Sigmoid colon (tissue), 7 donors: ENCODE data around the gene RFC5. TPM values are rescaled to one million over a fixed set of nuclear protein-coding genes. Genes with fewer than 3 reads are reported as not detected.
A peak's percentile ranks its signal among the peaks of the same experiment; 100 is the strongest.

Experiments
- DNase-seq: peaks from one replicate; pipeline ENCODE4 v3.0.0-alpha.2; 2019
- H3K27ac ChIP-seq, 4 donors: fragments of 200-600 bp; sonication (generic); one replicate each; pipeline ENCODE4 v1.5.1; 2016 to 2019; ENCODE audit warnings: mild to moderate bottlenecking in 1 of 4
- H3K27me3 ChIP-seq, 3 donors: fragments of 200-600 bp; sonication (generic); one replicate each; pipeline ENCODE4 v1.5.1; 2019; ENCODE audit warnings: mild to moderate bottlenecking in 1 of 3
- H3K36me3 ChIP-seq, 4 donors: fragments of 200-600 bp; sonication (generic); one replicate each; pipeline ENCODE4 v1.5.1; 2016 to 2019
- H3K4me1 ChIP-seq, 4 donors: fragments of 200-600 bp; sonication (generic); one replicate each; pipeline ENCODE4 v1.5.1; 2017 to 2019
- H3K4me3 ChIP-seq, 4 donors: fragments of 200-600 bp; sonication (generic); one replicate each; pipeline ENCODE4 v1.5.1; 2017 to 2019; ENCODE audit warnings: mild to moderate bottlenecking in 2 of 4, moderate library complexity in 1 of 4
- H3K9me3 ChIP-seq, 4 donors: fragments of 200-600 bp in 3 of 4; sonication (generic) in 3 of 4; one replicate each; pipeline versions ENCODE4 v1.5.1 to v1.6.1; 2013 to 2019
- CTCF ChIP-seq, 4 experiments: fragments of 450-650 bp in 3 of 4; fragments of 200-600 bp in 1 of 4; IDR thresholded peaks; one replicate each; pipeline ENCODE4 v1.5.1; 2016 to 2019; ENCODE audit warnings: antibody characterized with exemption in 4 of 4, mild to moderate bottlenecking in 3 of 4, moderate library complexity in 2 of 4
- EP300 ChIP-seq, 4 donors: sonication (generic); formaldehyde crosslinking; IDR thresholded peaks; one replicate each; pipeline ENCODE4 v1.6.1; 2017; ENCODE audit warnings: antibody characterized with exemption in 4 of 4
- POLR2A ChIP-seq, 2 donors: fragments of 450-650 bp; IDR thresholded peaks; one replicate each; pipeline ENCODE4 v1.6.1; 2016; ENCODE audit warnings: antibody characterized with exemption in 2 of 2, mild to moderate bottlenecking in 2 of 2, moderate library complexity in 2 of 2
- POLR2AphosphoS5 ChIP-seq, 4 donors: sonication (generic); formaldehyde crosslinking; IDR thresholded peaks; one replicate each; pipeline ENCODE4 v1.6.1; 2017; ENCODE audit warnings: antibody characterized with exemption in 4 of 4
- WGBS, 2 donors: extraction: QIAGEN DNeasy Blood & Tissue Kit; methylation state at CpG; one replicate each; pipeline ENCODE4 v1.1.7; 2013; 5-methylcytosine and 5-hydroxymethylcytosine counted together
- intact Hi-C: fragments of 100-400 bp; cut with DNase I; formaldehyde crosslinking; loops from one replicate; pipeline ENCODE4 v1.15.1; 2023
- polyA plus RNA-seq, 3 donors: library from polyadenylated mRNA; stranded (reverse); fragments of 200-250 nt; gene quantifications; one replicate each; pipeline ENCODE4 v1.2.3, GENCODE V29; 2013
- total RNA-seq, 4 donors: library from RNA; depleted of rRNA; stranded (reverse); fragments of >200 nt; gene quantifications; one replicate each; pipeline ENCODE4 v1.1.0, GENCODE V29; 2016
- donor health status: healthy with polysubstance abuse.
- donor health status: Bipolar disorder and iron deficiency.
- donor health status: healthy.

Gene RFC5
- total and polyA plus RNA-seq, 7 donors = 6.9 to 15.1 (median 10.7) TPM

GRCh38 chr12:118059341-118060191 is 43.1 kb downstream of the RFC5 start:
- Histone ChIP-seq H3K4me1 (peaks cover 0 to 44% (median 32%) of the 10 kb centered on the region in 4 donors), H3K27me3 (no peaks in the 10 kb centered on the region), H3K9me3 (no peaks in the 10 kb centered on the region), H3K4me3 (peak overlapping the region; percentile 81 to 89 (median 84)), H3K36me3 (no peaks in the 10 kb centered on the region), H3K27ac (peak overlapping the region; percentile 94 to 98 (median 98))
- TF ChIP-seq POLR2A (IDR thresholded peaks at IDR 0.05) (no peak), CTCF (IDR thresholded peaks at IDR 0.05) (no peak), EP300 (IDR thresholded peaks at IDR 0.05) (no peak), POLR2AphosphoS5 (IDR thresholded peaks at IDR 0.05) (peak in 2 of 4 donors; percentile 14 to 28)
- no peak for DNase-seq
- intact Hi-C loops = loop anchor here (5.0 to 10.0 kb wide), 4 partner anchors 63 to 475 kb away; partner anchors contain the start of gene TAOK3
- WGBS, 2 donors = 11 to 36% methylated on average over 11 of the region's 11 CpGs

- DNase-seq = peak; percentile 78
- Histone ChIP-seq H3K27ac (peak overlapping the region; percentile 94 to 98 (median 98)), H3K27me3 (no peaks in the 10 kb centered on the region), H3K4me3 (peak overlapping the region; percentile 81 to 89 (median 84)), H3K9me3 (no peaks in the 10 kb centered on the region), H3K36me3 (no peaks in the 10 kb centered on the region), H3K4me1 (peaks cover 0 to 44% (median 32%) of the 10 kb centered on the region in 4 donors)
- TF ChIP-seq POLR2A (IDR thresholded peaks at IDR 0.05) (no peak), CTCF (IDR thresholded peaks at IDR 0.05) (no peak), POLR2AphosphoS5 (IDR thresholded peaks at IDR 0.05) (no peak), EP300 (IDR thresholded peaks at IDR 0.05) (no peak)
- intact Hi-C loops = loop anchor here (1.0 to 10.0 kb wide), 5 partner anchors 44 to 474 kb away; partner anchors contain the start of genes RFC5 and TAOK3
- 1 to 2% methylated on average over 46 of the region's 46 CpGs for WGBS, 2 donors
Observed at GRCh38 chr12:118060301-118061010, 44.0 kb downstream of the RFC5 start.

- Histone ChIP-seq H3K27ac (peak within 1 kb of the TSS; percentile 94 to 98 (median 98)), H3K4me1 (peaks cover 0 to 38% (median 32%) of the 10 kb centered on the region in 4 donors), H3K9me3 (no peaks in the 10 kb centered on the region), H3K4me3 (peak within 1 kb of the TSS; percentile 81 to 89 (median 84)), H3K36me3 (no peaks in the 10 kb centered on the region), H3K27me3 (no peaks in the 10 kb centered on the region)
- TF ChIP-seq CTCF (IDR thresholded peaks at IDR 0.05) (no peak), POLR2AphosphoS5 (IDR thresholded peaks at IDR 0.05) (peak in 1 of 4 donors; percentile 39)
- WGBS, 2 donors = 1% methylated on average over 76 of the region's 76 CpGs
- intact Hi-C loops = loop anchor here (1.0 to 10.0 kb wide), 5 partner anchors 45 to 474 kb away; partner anchors contain the start of genes RFC5 and TAOK3
- peak; percentile 86 for DNase-seq
Observed at GRCh38 chr12:118061011-118061872, 44.7 kb downstream of the RFC5 start, which contains the start of gene WSB2. Gene WSB2 (minus strand): TSS chr12:118061179. CDS start chr12:118061048, 131 bp downstream.
